ENCODE results near the gene CAPN13.

DNA sequence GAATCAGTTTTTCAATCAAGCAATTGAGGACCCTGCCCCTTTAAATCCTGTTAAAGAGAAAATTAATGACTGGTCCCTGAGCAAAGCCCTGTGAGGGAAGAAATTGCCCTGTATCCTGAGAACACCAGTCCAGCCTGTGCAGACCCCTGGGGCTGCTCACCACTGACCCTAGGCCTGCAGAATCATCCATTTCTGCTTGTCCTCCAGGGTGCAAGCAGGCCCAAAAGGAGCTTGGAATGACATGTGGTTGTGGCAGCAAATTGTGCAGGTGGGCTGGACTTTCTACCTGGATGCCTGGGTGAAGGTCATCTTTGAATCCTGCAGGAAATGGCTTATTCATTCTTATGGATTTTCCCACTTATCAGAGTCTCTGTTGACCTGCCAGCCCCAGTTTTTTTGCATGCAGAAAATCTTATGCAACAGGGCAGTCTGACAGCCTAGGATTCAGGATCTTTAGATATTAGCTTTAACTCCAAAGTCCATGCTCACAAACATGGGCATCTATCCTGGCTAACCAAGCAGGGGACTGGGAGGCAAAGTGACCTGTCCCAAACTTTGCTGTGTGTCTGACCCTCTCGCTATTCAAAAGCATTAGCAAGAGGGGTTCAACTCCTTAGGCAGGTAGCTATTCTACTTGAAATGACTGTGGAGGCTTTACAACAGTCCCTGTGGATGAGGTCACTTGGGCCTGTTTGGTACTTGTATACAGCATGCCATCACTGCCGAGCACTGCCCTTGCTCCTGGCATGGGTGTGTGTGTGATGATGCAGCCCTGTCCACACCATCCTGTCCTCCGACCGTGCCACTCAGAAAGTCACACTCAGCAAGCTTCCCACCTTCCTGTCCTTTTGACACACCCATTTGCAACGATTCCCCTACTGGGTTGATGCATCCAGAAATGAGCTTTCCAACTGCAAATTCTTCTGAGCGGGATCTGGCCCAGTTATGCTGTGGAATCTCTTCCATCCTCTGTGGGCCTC, 85.3 kb downstream of the CAPN13 start:
- TF ChIP-seq GATA2 (IDR thresholded peaks at IDR 0.05; ENCODE audit: low read depth, low read length) = no peak
- no peak for TF ChIP-seq GATA3 (IDR thresholded peaks at IDR 0.05; ENCODE audit: low read depth, low read length)

Measured in SH-SY5Y (cell line).